H1 (cell line): ENCODE data around the gene ZNF681. TPM values are rescaled to one million over a fixed set of nuclear protein-coding genes. Genes with fewer than 3 reads are reported as not detected.

Experiments
- CTCF ChIA-PET: fragments of 300-600 bp; sonication (Branson Sonifier 250); formaldehyde crosslinking; loops from one replicate; lab custom pipeline; 2021; ENCODE audit not compliant: partially characterized antibody; lab: Charles Lee
- POLR2A ChIA-PET: fragments of 300-600 bp; sonication (Branson Sonifier 250); formaldehyde crosslinking; loops from one replicate; lab custom pipeline; 2021; ENCODE audit warnings: inconsistent platforms; ENCODE audit not compliant: partially characterized antibody; lab: Charles Lee
- DNase-seq, 2 experiments: peaks; one replicate each; pipeline versions ENCODE4 v3.0.0 to v3.0.0-alpha.2; 2010 to 2022; ENCODE audit warnings: low spot score in 2 of 2, low read depth in 1 of 2, mixed read lengths in 1 of 2
- FAIRE-seq: peaks from 2 replicates; lab custom pipeline; 2011; peaks lifted over from hg19 to GRCh38; lab: Jason Lieb, UNC
- H2AFZ ChIP-seq: 2 replicates; pipeline ENCODE4 v1.8.1; 2012; ENCODE audit warnings: low read length, inconsistent platforms
- H2AK5ac ChIP-seq: 2 replicates; pipeline ENCODE4 v1.6.1; 2013; ENCODE audit warnings: low read depth, low read length
- H2BK120ac ChIP-seq: replicated peaks from 2 replicates; pipeline ENCODE3; 2013; ENCODE audit warnings: low read depth, low read length, inconsistent platforms
- H2BK12ac ChIP-seq: 2 replicates; pipeline ENCODE4 v1.6.1; 2013; ENCODE audit warnings: low read depth, low read length
- H2BK15ac ChIP-seq: 2 replicates; pipeline ENCODE4 v1.6.1; 2013; ENCODE audit warnings: low read length
- H2BK20ac ChIP-seq: 2 replicates; pipeline ENCODE4 v1.6.1; 2013; ENCODE audit warnings: low read length
- H2BK5ac ChIP-seq: 2 replicates; pipeline ENCODE4 v1.6.1; 2013; ENCODE audit warnings: low read depth, low read length
- H3K14ac ChIP-seq: 2 replicates; pipeline ENCODE4 v1.6.1; 2013; ENCODE audit warnings: inconsistent platforms; ENCODE audit not compliant: insufficient read length
- H3K18ac ChIP-seq: 2 replicates; pipeline ENCODE4 v1.6.1; 2013; ENCODE audit warnings: low read length; ENCODE audit errors: extremely low read depth
- H3K23ac ChIP-seq: 2 replicates; pipeline ENCODE4 v1.6.1; 2013; ENCODE audit warnings: inconsistent platforms; ENCODE audit not compliant: insufficient read length
- H3K23me2 ChIP-seq: 2 replicates; pipeline ENCODE4 v1.6.1; 2013; ENCODE audit warnings: low read depth, low read length
- H3K27ac ChIP-seq: 2 replicates; pipeline ENCODE4 v1.6.1; 2011; ENCODE audit warnings: low read depth, low read length, inconsistent platforms
- H3K27me3 ChIP-seq, 4 experiments: replicated peaks in 1 of 4; 1 replicate in 1 of 4; 2 replicates in 3 of 4; pipeline versions ENCODE4 v1.6.1 to v1.8.1; 2011 to 2013; ENCODE audit warnings: low read length in 3 of 4, mild to moderate bottlenecking in 3 of 4, inconsistent platforms in 2 of 4, mixed read lengths in 2 of 4, moderate library complexity in 1 of 4; ENCODE audit not compliant: control insufficient read depth in 3 of 4, insufficient read depth in 3 of 4; ENCODE audit errors: extremely low read depth in 1 of 4
- H3K36me3 ChIP-seq, 4 experiments: 2 replicates each; pipeline versions ENCODE4 v1.6.1 to v1.8.1; 2011 to 2013; ENCODE audit warnings: mild to moderate bottlenecking in 4 of 4, low read length in 3 of 4, moderate library complexity in 2 of 4, control low read depth in 1 of 4, inconsistent platforms in 1 of 4; ENCODE audit not compliant: insufficient read depth in 4 of 4, control insufficient read depth in 2 of 4
- H3K4ac ChIP-seq: replicated peaks from 2 replicates; pipeline ENCODE3; 2013; ENCODE audit warnings: low read length, low read depth, mixed read lengths, inconsistent platforms; ENCODE audit not compliant: insufficient read length
- H3K4me1 ChIP-seq, 4 experiments: replicated peaks in 1 of 4; 1 replicate in 1 of 4; 2 replicates in 3 of 4; pipeline versions ENCODE4 v1.6.1 to v1.8.1; 2011 to 2013; ENCODE audit warnings: low read length in 3 of 4, inconsistent platforms in 2 of 4, mixed read lengths in 1 of 4; ENCODE audit not compliant: insufficient read depth in 4 of 4, control insufficient read depth in 3 of 4
- H3K4me2 ChIP-seq, 2 experiments: 2 replicates each; pipeline versions ENCODE4 v1.6.1 to v1.8.1; 2011 to 2013; ENCODE audit warnings: low read depth in 2 of 2, low read length in 2 of 2, control low read depth in 1 of 2, inconsistent platforms in 1 of 2, mild to moderate bottlenecking in 1 of 2; ENCODE audit not compliant: insufficient read depth in 1 of 2
- H3K4me3 ChIP-seq, 4 experiments: fragments of 200-600, 300-600 bp in 1 of 4; sonication (generic), shearing (Covaris generic), sonication (Bioruptor Twin) in 1 of 4; 2 replicates each; pipeline versions ENCODE4 v1.5.1 to v1.8.1; 2011 to 2016; ENCODE audit warnings: low read length in 4 of 4, low read depth in 3 of 4, control low read depth in 2 of 4, inconsistent platforms in 2 of 4, mild to moderate bottlenecking in 2 of 4, mixed read lengths in 1 of 4, moderate library complexity in 1 of 4; ENCODE audit not compliant: insufficient read depth in 2 of 4; ENCODE audit errors: extremely low read depth in 1 of 4
- H3K56ac ChIP-seq: replicated peaks from 2 replicates; pipeline ENCODE3; 2013; ENCODE audit warnings: low read depth, mild to moderate bottlenecking, mixed read lengths, low read length, inconsistent platforms; ENCODE audit not compliant: insufficient read length
- H3K79me1 ChIP-seq: 2 replicates; pipeline ENCODE4 v1.6.1; 2013; ENCODE audit warnings: low read depth, low read length, control low read depth
- H3K79me2 ChIP-seq, 2 experiments: 2 replicates each; pipeline versions ENCODE4 v1.6.1 to v1.8.1; 2012 to 2013; ENCODE audit warnings: low read length in 2 of 2, mild to moderate bottlenecking in 2 of 2, inconsistent platforms in 1 of 2; ENCODE audit not compliant: insufficient read depth in 2 of 2, control insufficient read depth in 1 of 2
- H3K9ac ChIP-seq, 4 experiments: replicated peaks in 1 of 4; 1 replicate in 1 of 4; 2 replicates in 3 of 4; pipeline versions ENCODE4 v1.6.1 to v1.8.1; 2011 to 2013; ENCODE audit warnings: low read depth in 3 of 4, low read length in 3 of 4, control low read depth in 2 of 4, mild to moderate bottlenecking in 2 of 4, moderate library complexity in 2 of 4, inconsistent platforms in 1 of 4; ENCODE audit errors: extremely low read depth in 1 of 4
- H3K9me3 ChIP-seq, 2 experiments: 2 replicates each; pipeline versions ENCODE4 v1.6.1 to v1.8.1; 2012 to 2013; ENCODE audit warnings: mild to moderate bottlenecking in 2 of 2, moderate library complexity in 2 of 2, control low read depth in 1 of 2, inconsistent platforms in 1 of 2, low read depth in 1 of 2, low read length in 1 of 2, mixed read lengths in 1 of 2; ENCODE audit not compliant: insufficient read depth in 2 of 2
- H4K20me1 ChIP-seq, 2 experiments: replicated peaks in 1 of 2; 2 replicates each; pipeline versions ENCODE3 to v1.8.1; 2011 to 2013; ENCODE audit warnings: inconsistent platforms in 2 of 2, low read length in 2 of 2, mild to moderate bottlenecking in 1 of 2; ENCODE audit not compliant: insufficient read depth in 2 of 2, control insufficient read depth in 1 of 2
- H4K5ac ChIP-seq: 2 replicates; pipeline ENCODE4 v1.6.1; 2013; ENCODE audit warnings: low read length, low read depth, mixed read lengths, inconsistent platforms; ENCODE audit not compliant: insufficient read length
- H4K8ac ChIP-seq: 2 replicates; pipeline ENCODE4 v1.8.0; 2013; ENCODE audit warnings: mild to moderate bottlenecking, moderate library complexity, low read length, inconsistent platforms; ENCODE audit not compliant: insufficient read depth; ENCODE audit errors: extremely low read depth
- H4K91ac ChIP-seq: replicated peaks from 2 replicates; pipeline ENCODE3; 2013; ENCODE audit warnings: low read length, mixed read lengths, inconsistent platforms; ENCODE audit not compliant: insufficient read length
- ASH2L ChIP-seq: fragments of 200-600, 300-600 bp; sonication (generic); IDR thresholded peaks from one replicate; pipeline ENCODE4 v1.7.1; 2017; ENCODE audit warnings: low read length
- CHD2 ChIP-seq: IDR thresholded peaks from 2 replicates; pipeline ENCODE4 v1.6.1; 2012; ENCODE audit warnings: low read length, improper control_type of control experiment
- CREB1 ChIP-seq: IDR thresholded peaks from 2 replicates; pipeline ENCODE4 v1.6.1; 2012; ENCODE audit warnings: inconsistent platforms
- EZH2 ChIP-seq: fragments of 200-600 bp; sonication (generic); IDR thresholded peaks from 2 replicates; pipeline ENCODE4 v1.7.1; 2012; ENCODE audit warnings: low read depth, mild to moderate bottlenecking, moderate library complexity, low read length, inconsistent platforms; ENCODE audit not compliant: severe bottlenecking
- FOSL1 ChIP-seq: IDR thresholded peaks from 2 replicates; pipeline ENCODE4 v1.6.1; 2011; ENCODE audit warnings: mild to moderate bottlenecking, low read depth, low read length, moderate library complexity; ENCODE audit not compliant: insufficient read depth
- GTF2F1 ChIP-seq: IDR thresholded peaks from 2 replicates; pipeline ENCODE4 v1.6.1; 2012; ENCODE audit warnings: low read depth, low read length, improper control_type of control experiment, borderline replicate concordance
- HDAC2 ChIP-seq, 2 experiments: fragments of 300-600 bp in 1 of 2; sonication (generic) in 1 of 2; IDR thresholded peaks; 2 replicates each; pipeline ENCODE4 v1.6.1; 2011 to 2012; ENCODE audit warnings: low read depth in 2 of 2, low read length in 2 of 2, mild to moderate bottlenecking in 2 of 2, moderate library complexity in 2 of 2, borderline replicate concordance in 1 of 2, inconsistent platforms in 1 of 2
- JUND ChIP-seq: IDR thresholded peaks from 2 replicates; pipeline ENCODE4 v1.6.1; 2011; ENCODE audit warnings: mild to moderate bottlenecking, improper control_type of control experiment, low read length
- NRF1 ChIP-seq: IDR thresholded peaks from 2 replicates; pipeline ENCODE4 v1.6.1; 2011; ENCODE audit warnings: mild to moderate bottlenecking, low read depth, low read length, improper control_type of control experiment
- PHF8 ChIP-seq: fragments of 200-600 bp; sonication (generic); conservative IDR thresholded peaks from 2 replicates; pipeline ENCODE4 v1.7.1; 2012; ENCODE audit warnings: low read depth, mild to moderate bottlenecking, inconsistent platforms, low read length, moderate library complexity
- RAD21 ChIP-seq, 2 experiments: IDR thresholded peaks in 1 of 2; conservative IDR thresholded peaks in 1 of 2; 2 replicates each; pipeline ENCODE4 v1.6.1; 2011; ENCODE audit warnings: low read depth in 2 of 2, low read length in 2 of 2, improper control_type of control experiment in 1 of 2, inconsistent platforms in 1 of 2, mild to moderate bottlenecking in 1 of 2, moderate library complexity in 1 of 2
- TBP ChIP-seq: IDR thresholded peaks from 2 replicates; pipeline ENCODE4 v1.6.1; 2011; ENCODE audit warnings: low read depth, low read length, improper control_type of control experiment
- WGBS, 2 experiments: shearing (Covaris generic) in 1 of 2; methylation state at CpG; one replicate each; pipeline versions ENCODE4 v1.1.6 to v1.1.7; 2013 to 2015; ENCODE audit warnings: low lambda C conversion rate in 2 of 2, mixed read lengths in 2 of 2, inconsistent platforms in 1 of 2, low coverage in 1 of 2, missing lambda C conversion rate in 1 of 2; ENCODE audit not compliant: insufficient replicate concordance in 2 of 2, insufficient coverage in 1 of 2, insufficient read length in 1 of 2; ENCODE audit errors: extremely low coverage in 1 of 2, missing lambda C conversion rate in 1 of 2; 5-methylcytosine and 5-hydroxymethylcytosine counted together
- polyA plus RNA-seq, 7 experiments: library from polyadenylated mRNA; depleted of rRNA in 3 of 7; stranded (reverse) in 5 of 7; unstranded in 2 of 7; fragments of >200 nt in 5 of 7; fragments of 200-250 nt in 2 of 7; gene quantifications; 1 replicate in 5 of 7; 2 replicates in 1 of 7; 4 replicates in 1 of 7; pipeline versions ENCODE4 v1.2.1 to v1.2.3, GENCODE V29; 2011 to 2013; ENCODE audit warnings: missing spikeins in 2 of 7, mixed read lengths in 2 of 7
- total RNA-seq: library from RNA; stranded (reverse); fragmentation: NEBNext Ultra II Directional; extraction: Animal tissue kit (Norgen Biotek cat#: 25700); gene quantifications from 2 replicates; pipeline ENCODE4 v1.2.1, GENCODE V29; 2021

Gene ZNF681
- total and polyA plus RNA-seq, 2 of the 8 experiments (the other 6 are each of a cell fraction or from before 2014, with no cell fraction given), result 1.1 to 6.8 TPM

DNA sequence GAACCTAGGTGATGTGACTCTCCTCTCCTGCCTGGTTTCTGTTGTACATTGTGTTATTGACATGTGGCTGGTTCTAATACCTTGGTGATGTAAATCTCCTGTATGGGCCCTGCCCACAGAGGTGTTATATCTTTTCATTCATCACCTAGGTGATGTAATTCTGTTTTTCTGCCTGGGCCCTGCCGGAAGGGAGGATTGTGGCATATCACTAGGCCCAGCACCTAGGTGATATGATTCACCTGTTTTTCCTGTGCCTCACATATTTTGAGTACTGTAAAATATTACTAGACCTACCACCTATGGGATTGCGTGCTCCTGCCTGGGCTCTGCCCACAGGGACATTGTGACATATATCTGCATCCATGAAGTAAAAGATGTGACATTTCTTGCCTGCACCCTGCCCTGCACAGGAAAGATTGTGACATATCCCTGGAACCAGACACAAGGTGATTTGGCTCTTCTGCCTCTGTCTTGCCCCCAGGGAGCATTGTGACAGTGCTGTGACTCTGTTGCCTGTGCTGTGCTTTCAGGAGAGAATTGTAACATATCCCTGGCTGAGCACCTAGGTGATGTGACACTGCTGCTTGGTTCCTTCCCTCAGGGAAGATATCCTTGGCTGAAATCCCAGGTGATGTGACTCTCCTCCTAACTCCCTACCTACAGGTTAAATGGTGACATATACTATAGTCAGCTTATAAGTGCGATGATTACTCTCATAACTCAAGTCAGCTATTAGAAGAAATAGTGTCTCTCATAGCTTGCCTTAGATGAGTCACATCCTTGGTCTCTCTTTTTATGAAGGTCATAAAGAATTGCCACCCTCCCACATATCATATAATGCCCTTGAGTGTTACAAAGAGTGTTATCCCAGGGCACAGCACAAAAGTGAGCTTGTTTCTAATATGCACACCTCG is 13.3 kb upstream of the ZNF681 start:
- H4K91ac ChIP-seq, result no peak overlapping the region
- CTCF ChIA-PET, result no interaction called here
- H3K23me2 ChIP-seq, result no peaks in the 10 kb centered on the region
- no peak overlapping the region for H3K4me3 ChIP-seq
- H2BK20ac ChIP-seq, result no peak overlapping the region
- H2BK120ac ChIP-seq, result no peak overlapping the region
- no peak overlapping the region for H3K4ac ChIP-seq
- DNase-seq (no peak), FAIRE-seq (no peak)
- POLR2A ChIA-PET, result interaction anchor here (1.0 to 1.7 kb wide), 2 partner anchors 9 to 11 kb away, joined by 3 to 8 read pairs; a partner anchor contains a TSS
- H3K18ac ChIP-seq, result no peak overlapping the region
- no peak overlapping the region for H2BK12ac ChIP-seq
- 85% methylated on average over 4 of the region's 4 CpGs; no CpG with 5 or more reads in 1 of the 2 experiments for WGBS, 2 experiments
- no peak overlapping the region for H3K23ac ChIP-seq
- H2BK15ac ChIP-seq, result no peak overlapping the region
- H3K79me1 ChIP-seq, result peaks cover 11% of the 10 kb centered on the region
- peaks cover 11 to 33% of the 10 kb centered on the region in 2 experiments for H4K20me1 ChIP-seq
- no peak overlapping the region for H2AFZ ChIP-seq
- H3K14ac ChIP-seq, result no peak overlapping the region
- H3K27me3 ChIP-seq, result no peaks in the 10 kb centered on the region
- H3K79me2 ChIP-seq, result peaks cover 48 to 93% of the 10 kb centered on the region in 2 experiments
- no peak overlapping the region for H3K4me2 ChIP-seq
- peaks cover 0 to 2% (median 0%) of the 10 kb centered on the region in 4 experiments; a peak in 1 of 7 replicates for H3K4me1 ChIP-seq
- H3K9ac ChIP-seq, result no peak overlapping the region
- peaks cover 0 to 25% (median 10%) of the 10 kb centered on the region in 4 experiments; a peak in 7 of 8 replicates for H3K36me3 ChIP-seq
- no peak overlapping the region for H2BK5ac ChIP-seq
- peaks cover 16 to 52% of the 10 kb centered on the region in 2 experiments; a peak in 3 of 4 replicates for H3K9me3 ChIP-seq
- no peak overlapping the region for H4K5ac ChIP-seq
- no peak overlapping the region for H4K8ac ChIP-seq
- no peak overlapping the region for H3K27ac ChIP-seq
- no peak overlapping the region for H3K56ac ChIP-seq
- H2AK5ac ChIP-seq, result no peak overlapping the region
- TF ChIP-seq RAD21 (IDR thresholded peaks at IDR 0.05 in 1 of 2, conservative IDR thresholded peaks at IDR 0.05 in 1 of 2; ENCODE audit: low read depth in 2 of 2, low read length in 2 of 2) (no peak), CREB1 (no peak), HDAC2 (IDR thresholded peaks at IDR 0.05; ENCODE audit: borderline replicate concordance in 1 of 2, low read depth in 2 of 2, low read length in 2 of 2) (no peak), NRF1 (no peak), FOSL1 (no peak), PHF8 (no peak), ASH2L (no peak), TBP (no peak), EZH2 (no peak), CHD2 (no peak), GTF2F1 (no peak), JUND (no peak)
